DOHH2 (cell line): ENCODE data around the gene IGSF11.

ENCODE experiments used
- CTCF ChIP-seq: fragments of 200-600 bp; sonication (generic); IDR thresholded peaks from one replicate; pipeline ENCODE4 v1.5.1; 2014; ENCODE audit warnings: antibody characterized with exemption, mild to moderate bottlenecking, low read depth, low read length; ENCODE audit not compliant: poor library complexity, severe bottlenecking
- EZH2phosphoT487 ChIP-seq: fragments of 200-600 bp; sonication (generic); IDR thresholded peaks from 2 replicates; pipeline ENCODE4 v1.6.1; 2017; ENCODE audit warnings: borderline replicate concordance, mild to moderate bottlenecking, antibody characterized with exemption, low read length, moderate library complexity, mixed read lengths

GRCh38 chr3:119063471-119063870 is 28.8 kb upstream of the IGSF11 start:
- TF ChIP-seq CTCF (no peak), EZH2phosphoT487 (no peak)
